MCF 10A (cell line): ENCODE measurements around the gene AVEN. TPM values are rescaled to one million over a fixed set of nuclear protein-coding genes. Genes with fewer than 3 reads are reported as not detected.

Source experiments
- Bru-seq: library from RNA; stranded (reverse); fragments of 400-500 nt; gene quantifications from one replicate; lab custom pipeline; 2021; lab: Mats Ljungman, UMichigan
- BruChase-seq, 2 experiments: library from RNA; stranded (reverse); fragments of 400-500 nt; gene quantifications; one replicate each; lab custom pipeline; 2021; lab: Mats Ljungman, UMichigan
- BruUV-seq: library from RNA; stranded (reverse); fragments of 400-500 nt; replicated peaks from 2 replicates; lab custom pipeline; 2021; lab: Mats Ljungman, UMichigan
- CTCF ChIA-PET: fragments of 300-600 bp; sonication (Branson Sonifier 250); formaldehyde crosslinking; extraction: SDS; loops from one replicate; lab custom pipeline; 2021; ENCODE audit warnings: antibody characterized with exemption, inconsistent platforms; lab: Yijun Ruan, JAX
- POLR2A ChIA-PET: fragments of 300-600, 350-650 bp; sonication (Branson Sonifier 250); formaldehyde crosslinking; extraction: SDS; loops from one replicate; lab custom pipeline; 2020; ENCODE audit warnings: antibody characterized with exemption, inconsistent platforms; lab: Yijun Ruan, JAX
- DNase-seq: peaks from one replicate; pipeline ENCODE4 v3.0.0-alpha.2; 2018; ENCODE audit not compliant: unreplicated experiment
- H3K27ac Mint-ChIP-seq: one replicate; pipeline ENCODE4 v1.8.0; 2022; ENCODE audit warnings: mild to moderate bottlenecking, low read depth, mixed read lengths; ENCODE audit not compliant: unreplicated experiment
- H3K27me3 Mint-ChIP-seq: one replicate; pipeline ENCODE4 v1.8.0; 2022; ENCODE audit warnings: mixed read lengths; ENCODE audit not compliant: insufficient read depth, unreplicated experiment
- H3K36me3 Mint-ChIP-seq: one replicate; pipeline ENCODE4 v1.8.0; 2022; ENCODE audit warnings: mild to moderate bottlenecking, moderate library complexity, mixed read lengths; ENCODE audit not compliant: insufficient read depth, unreplicated experiment
- H3K4me1 Mint-ChIP-seq: one replicate; pipeline ENCODE4 v1.8.0; 2022; ENCODE audit warnings: mixed read lengths; ENCODE audit not compliant: insufficient read depth, unreplicated experiment
- H3K4me3 Mint-ChIP-seq: one replicate; pipeline ENCODE4 v1.8.0; 2022; ENCODE audit warnings: mild to moderate bottlenecking, moderate library complexity, mixed read lengths; ENCODE audit not compliant: unreplicated experiment
- H3K9me3 Mint-ChIP-seq: one replicate; pipeline ENCODE4 v1.8.0; 2022; ENCODE audit warnings: mixed read lengths; ENCODE audit not compliant: unreplicated experiment
- CTCF ChIP-seq: fragments of 200-600 bp; IDR thresholded peaks from one replicate; pipeline ENCODE4 v1.8.0; 2022; ENCODE audit warnings: antibody characterized with exemption, mild to moderate bottlenecking; ENCODE audit not compliant: unreplicated experiment
- intact Hi-C: fragments of 100-400 bp; cut with micrococcal nuclease; formaldehyde crosslinking; loops from 2 replicates; pipeline ENCODE4 v1.14.1; 2022
- long read RNA-seq: library from polyadenylated mRNA; stranded (forward); transcript quantifications from one replicate; pipeline ENCODE4 v2.0.0, GENCODE V29; 2022
- total RNA-seq: library from RNA; stranded (reverse); gene quantifications from 2 replicates; pipeline ENCODE4 v1.2.3, GENCODE V29; 2022

Gene AVEN, protein sequence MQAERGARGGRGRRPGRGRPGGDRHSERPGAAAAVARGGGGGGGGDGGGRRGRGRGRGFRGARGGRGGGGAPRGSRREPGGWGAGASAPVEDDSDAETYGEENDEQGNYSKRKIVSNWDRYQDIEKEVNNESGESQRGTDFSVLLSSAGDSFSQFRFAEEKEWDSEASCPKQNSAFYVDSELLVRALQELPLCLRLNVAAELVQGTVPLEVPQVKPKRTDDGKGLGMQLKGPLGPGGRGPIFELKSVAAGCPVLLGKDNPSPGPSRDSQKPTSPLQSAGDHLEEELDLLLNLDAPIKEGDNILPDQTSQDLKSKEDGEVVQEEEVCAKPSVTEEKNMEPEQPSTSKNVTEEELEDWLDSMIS
- 42.4 and 43.5 TPM in 2 replicates for total RNA-seq
- percentile 74 among the genes with signal in this experiment for Bru-seq, nascent RNA
- percentile 60 among the genes with signal in this experiment for BruChase-seq, experiment 1, labeled RNA remaining after a 6-hour chase
- BruChase-seq, experiment 2, labeled RNA remaining after a 2-hour chase = percentile 62 among the genes with signal in this experiment
- long read RNA-seq, transcript AVEN-201 (6 exons, 1,605 nt) = major isoform, 91 of 96 reads
- long read RNA-seq, partial matches to known transcripts = 1 of 96 reads
- long read RNA-seq, other reads (novel, unspliced or antisense) = 4 of 96 reads

DNA sequence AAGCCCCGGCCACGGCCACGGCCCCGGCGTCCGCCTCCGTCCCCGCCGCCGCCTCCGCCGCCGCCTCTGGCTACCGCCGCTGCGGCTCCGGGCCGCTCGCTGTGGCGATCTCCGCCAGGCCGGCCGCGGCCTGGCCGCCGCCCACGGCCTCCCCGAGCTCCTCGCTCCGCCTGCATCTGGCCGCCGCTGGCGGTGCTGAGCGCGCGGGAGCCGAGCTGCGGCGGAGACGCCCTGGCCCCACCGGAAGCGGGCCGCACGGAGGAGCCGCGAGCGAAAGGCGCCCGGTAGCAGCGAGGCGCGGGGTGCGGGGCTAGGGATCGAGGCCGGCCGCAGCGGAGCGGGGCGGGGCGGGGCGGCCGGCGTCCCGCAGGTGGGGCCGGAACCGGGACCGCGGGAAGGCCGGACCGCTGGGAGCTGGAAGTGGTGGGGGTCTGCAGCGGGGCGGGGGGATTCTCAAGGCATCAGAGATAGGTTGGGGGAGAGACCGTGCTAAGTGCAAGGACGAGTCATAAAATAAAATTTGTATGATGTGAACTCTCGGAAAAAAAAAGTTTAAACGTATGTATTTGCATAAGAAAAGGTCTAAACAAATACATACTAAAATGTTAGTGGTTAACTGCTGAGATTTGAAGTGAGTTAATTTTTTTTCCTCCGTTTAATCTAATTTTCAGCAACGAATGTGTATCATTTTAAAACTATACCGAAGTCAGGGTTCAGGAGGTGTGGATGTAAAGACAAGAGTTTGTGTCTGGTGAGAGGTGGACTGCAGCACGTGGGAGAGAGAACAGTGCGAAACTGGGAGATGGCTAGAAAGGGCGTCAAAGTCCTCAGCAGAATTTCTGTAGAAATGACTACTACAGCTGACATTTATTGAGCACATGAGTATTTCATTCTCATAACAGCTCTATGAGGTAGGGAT lies at the start of gene AVEN:
AVEN (minus strand) TSS at position 334 of the 919 bp plus-strand sequence; CDS start at position 176, 158 bp downstream.
- POLR2A ChIA-PET = interaction anchor here (0.5 to 1.7 kb wide), 13 partner anchors 8 to 1172 kb away, joined by 3 to 4 read pairs (median 3); partner anchors contain the start of genes GOLGA8B and SLC12A6

GRCh38 chr15:34085746-34086145 lies 46.7 kb upstream of the AVEN start:
- Mint-ChIP-seq H3K27ac (no peak overlapping the region), H3K4me3 (no peak overlapping the region), H3K27me3 (no peaks in the 10 kb centered on the region), H3K36me3 (peaks cover 51% of the 10 kb centered on the region), H3K9me3 (no peaks in the 10 kb centered on the region), H3K4me1 (peaks cover 6% of the 10 kb centered on the region)
- DNase-seq = no peak
- intact Hi-C loops = no loop called here
- POLR2A ChIA-PET = interaction anchor here (0.6 to 1.0 kb wide), 3 partner anchors 12 to 453 kb away, joined by 3 read pairs; no protein-coding TSS in a partner anchor
- CTCF ChIA-PET = interaction anchor here (0.6 to 1.1 kb wide), 5 partner anchors 10 to 25 kb away, joined by 3 to 4 read pairs (median 3); partner anchors contain the start of genes EMC7 and PGBD4
- BruUV-seq = no TSS peak
- TF ChIP-seq CTCF = no peak

More for the DNA sequence above, at the start of gene AVEN:
- Mint-ChIP-seq H3K27me3 (no peaks in the 10 kb centered on the region), H3K4me1 (peaks cover 10% of the 10 kb centered on the region), H3K9me3 (no peaks in the 10 kb centered on the region), H3K4me3 (peak within 1 kb of the TSS; percentile 79), H3K27ac (peak within 1 kb of the TSS; percentile 61), H3K36me3 (peaks cover 7% of the 10 kb centered on the region)
- TF ChIP-seq CTCF = no peak
- intact Hi-C loops = loop anchor here (5.0 kb wide), 1 partner anchor 302 kb away; no protein-coding TSS in a partner anchor
- CTCF ChIA-PET = interaction anchor here (0.6 kb wide), 2 partner anchors 18 to 34 kb away, joined by 3 read pairs; no protein-coding TSS in a partner anchor
- peak; percentile 39 for DNase-seq
- BruUV-seq = TSS peak; percentile 75

DNA sequence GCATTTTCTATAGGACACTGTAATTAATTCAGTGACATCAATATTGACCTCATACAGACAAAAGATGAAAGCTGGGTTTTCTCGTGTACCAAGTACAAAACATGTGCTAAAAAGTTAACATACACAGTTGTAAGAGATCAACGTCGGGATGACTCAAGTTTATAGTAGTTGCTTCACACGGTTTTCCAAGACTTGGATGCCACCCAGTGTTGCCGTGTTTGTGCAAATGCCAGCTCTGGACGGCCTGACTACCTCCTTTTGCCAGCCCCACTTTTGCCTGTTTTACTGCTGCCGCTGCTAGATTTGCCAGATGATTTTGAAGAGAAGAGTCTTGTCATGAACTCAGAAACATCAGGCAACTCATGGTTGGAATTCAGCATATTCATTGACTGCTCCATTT lies 45.1 kb upstream of the AVEN start:
- Mint-ChIP-seq H3K36me3 (peaks cover 40% of the 10 kb centered on the region), H3K27ac (peak overlapping the region; percentile 24), H3K9me3 (no peaks in the 10 kb centered on the region), H3K4me1 (peaks cover 6% of the 10 kb centered on the region), H3K4me3 (no peak overlapping the region), H3K27me3 (no peaks in the 10 kb centered on the region)
- CTCF ChIA-PET = interaction anchor here (0.6 to 1.3 kb wide), 9 partner anchors 14 to 1039 kb away, joined by 3 to 10 read pairs (median 4); partner anchors contain the start of gene EMC7
- no peak for TF ChIP-seq CTCF
- POLR2A ChIA-PET = interaction anchor here (0.5 to 2.3 kb wide), 8 partner anchors 12 to 1200 kb away, joined by 3 to 19 read pairs (median 3); partner anchors contain the start of genes EMC7, LPCAT4 and PGBD4
- intact Hi-C loops = no loop called here
- DNase-seq = peak; percentile 88
- BruUV-seq = TSS peak; percentile 77
